GM19099 (cell line): ENCODE results near the gene VPS11.

Experiments used
- POLR2A ChIP-seq: IDR thresholded peaks from 3 replicates; pipeline ENCODE4 v1.6.1; 2011; ENCODE audit warnings: low read depth; ENCODE audit not compliant: insufficient read length; ENCODE audit errors: extremely low read depth

The VPS11 gene

GRCh38 chr11:119120639-119121007, 53.0 kb downstream of the VPS11 start:
- no peak for TF ChIP-seq POLR2A

- peak; percentile 81 for TF ChIP-seq POLR2A
Measured at GRCh38 chr11:119121008-119121810, 53.6 kb downstream of the VPS11 start, which contains the start of gene HINFP. HINFP (plus strand) TSS chr11:119121580; CDS start chr11:119126945, 5,365 bp downstream.

GRCh38 chr11:119121811-119122124, 54.1 kb downstream of the VPS11 start:
- TF ChIP-seq POLR2A = no peak

GRCh38 chr11:119125821-119126220, 58.2 kb downstream of the VPS11 start:
- TF ChIP-seq POLR2A = no peak

GRCh38 chr11:119126675-119127268, 59.2 kb downstream of the VPS11 start:
- TF ChIP-seq POLR2A = no peak

- TF ChIP-seq POLR2A = no peak
Measured at GRCh38 chr11:119130662-119131061, 63.0 kb downstream of the VPS11 start.
